Limb (tissue), 2 donors: Measurements from ENCODE around the gene SLC18B1.

ENCODE experiments used
- DNase-seq, 2 donors: peaks; one replicate each; pipeline ENCODE4 v3.0.0-alpha.2; 2016; ENCODE audit errors: extremely low spot score in 2 of 2

SLC18B1 gene

DNA sequence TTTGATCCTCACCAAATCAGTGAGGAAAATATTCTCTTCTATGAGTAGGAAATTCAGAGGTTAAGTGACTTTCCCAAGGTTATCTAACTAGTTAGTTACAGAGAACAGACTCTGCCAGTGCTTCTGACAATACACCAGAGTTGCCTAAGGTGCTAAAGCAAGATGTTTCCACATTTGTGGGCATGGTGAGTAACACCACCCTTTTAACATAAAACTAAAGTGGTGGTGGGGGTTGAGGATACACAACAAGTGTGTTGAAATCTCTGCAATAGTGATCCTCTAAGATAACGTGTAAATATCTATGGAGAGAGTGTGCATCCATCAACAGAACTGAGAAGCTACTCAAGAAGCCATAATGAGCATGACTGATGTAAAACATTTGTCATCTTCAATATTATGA is 52.4 kb downstream of the SLC18B1 start:
- DNase-seq: no peak

DNA sequence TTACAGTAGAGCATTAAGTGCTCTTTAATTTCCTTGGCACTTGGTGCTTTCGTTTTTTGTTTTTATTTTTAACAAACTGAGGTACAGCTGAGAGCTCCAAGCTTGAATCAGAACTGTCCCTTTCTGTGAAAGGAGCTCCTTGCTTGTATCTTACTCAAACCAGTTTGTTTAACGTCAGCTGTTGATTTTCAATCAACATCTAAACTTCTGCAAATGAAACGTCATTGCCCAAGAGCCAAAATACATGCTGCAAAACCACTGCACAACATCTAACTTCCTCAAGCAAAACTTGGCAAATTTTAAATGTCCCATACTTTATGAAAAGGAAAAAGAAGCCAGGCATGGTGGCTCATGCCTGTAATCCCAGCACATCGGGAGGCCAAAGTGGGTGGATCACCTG is 55.9 kb downstream of the SLC18B1 start:
- DNase-seq: no peak

DNA sequence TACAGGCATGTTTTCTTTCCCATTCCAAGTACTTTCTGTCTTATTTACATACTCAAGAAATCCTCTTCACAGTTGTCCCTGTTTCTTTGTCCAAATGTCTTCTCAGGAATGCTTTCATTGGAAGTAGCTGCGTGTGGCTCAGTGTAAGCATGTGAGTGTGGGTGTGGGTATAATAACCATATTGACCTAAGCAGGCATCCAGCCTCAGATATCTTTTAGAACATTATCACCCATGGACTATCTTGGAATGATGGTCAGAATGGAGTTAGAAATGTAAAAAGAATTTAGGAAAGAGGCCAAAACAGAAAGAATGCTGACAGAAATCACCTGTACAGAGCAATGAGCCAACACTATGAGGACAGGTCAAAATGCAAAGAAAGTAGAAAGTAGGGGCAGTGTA is 57.2 kb downstream of the SLC18B1 start:
- no peak for DNase-seq

DNA sequence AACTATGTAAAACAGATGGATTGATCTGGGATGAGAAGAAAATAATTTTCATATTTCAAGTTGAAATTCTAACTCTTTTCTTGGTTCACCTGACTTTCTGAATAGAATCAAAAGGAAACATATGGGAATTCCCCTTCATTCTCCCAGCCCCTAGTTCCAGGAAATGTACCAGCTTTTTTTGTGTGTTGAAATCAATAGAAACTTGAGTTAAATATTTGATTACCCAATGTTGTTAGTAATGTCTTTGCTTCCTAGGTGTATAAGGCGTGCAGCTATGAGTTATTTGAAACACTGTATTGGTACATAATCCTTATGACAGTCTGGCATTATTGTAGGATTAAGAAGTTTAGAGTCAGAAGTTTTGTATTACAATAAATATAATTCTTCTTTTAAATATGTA is 62.2 kb downstream of the SLC18B1 start:
- DNase-seq: no peak

DNA sequence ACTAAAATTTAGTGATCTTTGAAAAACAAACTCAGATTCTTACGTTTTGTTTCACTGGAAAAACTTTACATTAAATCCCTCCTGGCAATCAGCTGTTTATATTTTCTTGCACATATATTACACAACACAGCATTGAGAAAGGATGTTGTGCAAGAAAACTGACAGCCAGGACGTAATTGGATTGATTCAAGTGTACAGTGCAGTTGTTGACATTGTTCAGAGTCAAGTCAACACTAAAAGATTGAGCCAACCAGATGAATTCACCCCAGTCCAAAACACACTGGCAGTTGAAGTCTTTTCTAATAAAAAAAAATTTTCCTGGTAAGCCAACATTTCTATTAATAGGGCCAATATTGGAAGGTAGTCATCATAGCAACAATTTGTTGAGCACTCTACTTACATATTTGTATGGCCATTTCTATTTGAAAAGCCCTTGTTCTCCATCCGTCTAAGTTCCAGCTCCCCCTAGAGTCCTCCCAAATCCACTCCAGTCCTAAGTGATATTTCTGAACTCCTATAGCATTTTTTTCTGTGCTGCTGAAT is 63.7 kb downstream of the SLC18B1 start:
- DNase-seq: no peak

DNA sequence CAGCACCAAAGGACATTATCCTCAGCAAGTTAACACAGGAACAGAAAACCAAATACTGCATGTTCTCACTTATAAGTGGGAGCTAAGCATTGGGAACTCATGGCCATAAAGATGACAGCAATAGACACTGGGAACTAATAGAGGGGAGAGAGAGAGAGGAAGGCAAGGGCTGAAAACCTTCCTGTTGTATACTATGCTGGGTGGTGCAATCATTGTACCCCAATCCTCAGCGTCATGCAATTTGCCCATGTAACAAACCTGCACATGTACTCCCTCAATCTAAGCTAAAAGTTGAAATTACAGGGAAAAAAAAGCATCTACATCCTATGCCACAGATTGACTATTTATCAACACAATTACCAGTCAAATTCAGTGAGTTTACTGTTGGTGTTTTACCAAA is 64.6 kb downstream of the SLC18B1 start:
- DNase-seq: no peak

DNA sequence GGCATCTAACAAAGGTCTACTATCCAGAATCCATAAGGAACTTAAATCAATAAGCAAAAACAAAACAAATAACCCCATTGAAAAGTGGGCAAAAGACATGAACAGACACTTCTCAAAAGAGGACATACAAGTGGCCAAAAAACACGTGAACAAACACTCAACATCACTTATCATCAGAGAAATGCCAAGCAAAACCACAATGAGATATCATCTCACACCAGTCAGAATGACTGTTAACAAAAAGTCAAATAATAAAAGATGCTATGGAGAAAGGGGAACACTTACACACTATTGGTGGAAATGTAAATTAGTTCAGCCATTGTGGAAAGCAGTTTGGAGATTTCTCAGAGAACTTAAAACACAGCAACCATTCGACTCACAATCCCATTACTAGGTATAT is 65.2 kb downstream of the SLC18B1 start:
- no peak for DNase-seq

DNA sequence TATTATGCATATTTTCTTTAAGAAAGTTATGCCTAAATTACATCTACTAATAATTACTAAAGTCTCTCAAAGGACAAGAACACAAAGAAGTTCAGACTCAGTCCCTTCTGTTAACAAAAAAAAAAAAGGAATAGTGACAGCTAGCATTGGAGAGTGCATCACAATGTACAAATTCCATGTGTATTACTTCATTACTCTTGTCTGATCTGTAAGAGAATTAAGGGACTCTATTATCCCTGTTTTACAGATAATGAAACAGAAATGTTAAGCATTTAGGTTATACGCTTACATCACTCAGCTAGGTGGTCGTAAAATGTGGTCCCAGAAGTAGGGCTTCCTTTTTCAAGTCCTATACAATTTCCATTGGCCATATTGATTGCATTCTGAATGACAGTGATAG is 67.4 kb downstream of the SLC18B1 start:
- no peak for DNase-seq

DNA sequence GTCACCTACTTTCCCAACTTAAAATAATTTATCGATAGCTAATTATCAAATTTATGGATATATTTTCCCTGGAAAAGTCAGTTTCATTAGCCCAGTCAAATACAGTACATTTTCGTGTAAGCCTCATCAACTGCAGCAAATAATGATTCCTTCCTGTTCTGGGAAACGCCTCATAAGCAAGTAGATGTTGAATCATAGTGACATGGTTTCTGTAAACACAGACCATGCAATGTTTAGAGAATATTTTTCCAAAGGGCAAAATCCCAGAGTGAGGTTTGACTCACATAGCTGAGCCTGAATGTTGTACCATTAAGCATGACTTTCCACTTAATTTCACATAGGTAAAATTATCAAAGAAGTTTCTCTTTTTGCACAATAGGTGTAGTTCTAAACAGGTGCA is 67.9 kb downstream of the SLC18B1 start:
- DNase-seq: no peak

DNA sequence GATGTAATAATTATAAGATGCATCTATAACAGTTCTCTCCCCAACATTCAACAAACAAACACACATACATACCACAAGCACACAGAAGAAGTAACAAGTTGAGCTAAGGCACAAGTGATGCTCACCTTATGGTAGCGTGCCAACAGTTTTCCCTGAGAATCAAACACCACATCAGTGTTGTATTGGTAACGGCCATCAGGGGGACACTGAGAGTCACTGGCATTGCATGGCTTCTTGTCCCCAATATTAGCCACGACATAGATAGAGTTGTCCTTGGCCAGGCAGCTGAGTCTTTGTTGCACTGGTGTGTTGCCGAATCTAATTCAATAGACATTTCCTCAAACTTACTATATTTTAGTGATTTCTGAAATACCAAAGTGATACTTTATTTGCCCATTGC is 69.8 kb downstream of the SLC18B1 start:
- no peak for DNase-seq

DNA sequence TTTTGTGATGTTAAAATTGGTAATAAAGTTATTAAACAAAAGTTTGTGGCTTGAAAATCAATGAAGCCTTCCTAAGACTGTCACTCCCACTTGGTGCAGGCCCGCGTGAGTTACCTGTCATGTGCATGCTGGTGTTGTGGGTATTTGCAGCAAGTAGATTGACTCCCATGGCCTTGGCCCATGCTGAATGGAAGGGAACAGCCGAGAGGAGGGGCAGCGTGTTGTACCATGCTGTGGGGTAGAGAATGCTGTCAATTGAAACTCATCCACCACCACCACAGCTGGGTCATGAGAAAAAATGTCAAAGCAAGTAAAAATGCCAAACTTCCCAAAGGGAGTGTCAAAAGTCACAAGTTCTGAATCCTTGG is 71.8 kb downstream of the SLC18B1 start:
- DNase-seq: no peak

DNA sequence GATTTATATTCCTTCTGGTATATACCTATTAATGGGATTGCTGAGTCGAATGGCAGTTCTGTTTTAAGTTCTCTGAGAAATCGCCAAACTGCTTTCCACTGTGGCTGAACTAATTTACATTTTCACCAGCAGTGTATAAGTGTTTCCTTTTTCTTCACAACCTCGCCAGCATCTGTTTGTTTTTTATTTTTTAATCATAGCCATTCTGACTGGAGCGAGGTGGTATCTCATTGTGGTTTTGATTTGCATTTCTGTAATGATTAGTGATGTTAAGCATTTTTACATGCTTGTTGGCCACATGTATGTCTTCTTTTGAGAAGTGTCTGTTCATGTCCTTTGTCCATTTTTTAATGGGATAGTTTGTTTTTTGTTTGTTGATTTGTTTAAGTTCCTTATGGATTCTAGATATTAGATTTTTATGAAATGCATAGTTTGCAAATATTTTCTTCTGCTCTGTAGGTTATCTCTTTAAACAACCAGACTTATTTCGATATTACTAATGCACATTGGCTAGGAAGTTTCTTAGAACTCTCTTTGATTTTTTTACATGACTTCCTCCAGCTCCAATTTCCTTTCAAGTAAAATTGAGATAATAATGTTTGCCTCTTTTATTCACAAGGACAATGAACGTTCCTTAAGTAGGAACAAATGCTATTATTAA is 72.4 kb downstream of the SLC18B1 start:
- DNase-seq: no peak

DNA sequence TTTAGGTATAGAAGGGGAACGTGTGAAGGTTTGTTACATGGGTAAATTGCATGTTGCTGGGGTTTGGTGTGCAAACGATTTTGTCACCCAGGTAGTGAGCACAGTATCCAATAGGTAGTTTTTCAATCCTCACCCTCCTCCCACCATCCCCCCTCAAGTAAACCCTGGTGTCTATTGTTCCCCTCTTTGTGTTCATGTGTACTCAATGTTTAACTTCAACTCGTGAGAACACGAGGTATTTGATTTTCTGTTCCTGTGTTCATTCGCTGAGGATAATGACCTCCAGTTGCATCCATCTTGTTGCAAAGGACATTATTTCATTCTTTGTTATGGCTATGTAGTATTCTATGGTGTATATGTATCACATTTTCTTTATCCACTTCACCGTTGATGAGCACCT is 73.0 kb downstream of the SLC18B1 start:
- DNase-seq: no peak

DNA sequence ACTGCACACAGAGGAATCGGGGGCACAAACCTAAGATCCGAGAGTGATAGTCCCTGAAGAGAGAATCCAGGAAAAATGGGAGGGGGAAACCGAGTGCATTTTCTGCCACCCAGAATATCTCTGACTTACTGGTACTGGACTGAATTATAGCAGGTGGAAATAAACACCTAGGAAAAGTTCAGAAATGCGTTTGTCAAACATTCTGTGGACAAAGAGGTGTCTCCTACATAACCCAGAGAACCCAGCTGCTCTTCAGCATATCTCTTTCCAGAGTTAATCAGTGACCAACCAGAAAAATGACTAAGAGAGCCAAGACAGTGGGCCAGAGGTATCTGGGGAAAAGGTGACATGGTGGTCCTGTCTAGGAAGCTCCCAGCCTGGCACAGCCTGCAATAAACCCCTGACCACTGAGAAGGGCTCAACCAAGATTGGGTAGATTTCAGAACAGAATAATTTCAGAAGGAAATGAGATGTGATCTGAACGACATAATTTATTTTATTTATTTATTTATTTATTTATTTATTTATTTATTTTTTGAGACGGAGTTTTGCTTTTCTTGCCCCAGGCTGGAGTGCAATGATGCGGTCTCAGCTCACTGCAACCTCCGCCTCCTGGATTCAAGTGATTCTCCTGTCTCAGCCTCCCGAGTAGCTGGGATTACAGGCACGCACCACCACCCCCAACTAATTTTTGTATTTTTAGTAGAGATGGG is 78.5 kb downstream of the SLC18B1 start:
- DNase-seq: no peak
